ENCODE results near the gene INAFM1. TPM values are rescaled to one million over a fixed set of nuclear protein-coding genes. Genes with fewer than 3 reads are reported as not detected.
"Not testable (repeated sequence)": the region's sequence is repeated elsewhere in the genome, so short reads cannot be mapped to it uniquely, and the experiment has no call there.

The INAFM1 gene
- total RNA-seq, 6 experiments from 2014 or later: 12.0 to 16.2 (median 14.0) TPM

GRCh38 chr19:47256693-47257410, 17.8 kb upstream of the INAFM1 start:
- Mint-ChIP-seq H3K36me3 (ENCODE audit: low read depth) (peaks cover 31% of the 10 kb centered on the region), H3K27me3 (ENCODE audit: insufficient read depth) (no peaks in the 10 kb centered on the region; the same call in none of the 2 replicates), H3K4me1 (ENCODE audit: low read depth) (peaks cover 53% of the 10 kb centered on the region), H3K27ac (peak overlapping the region; percentile 92), H3K4me3 (peak overlapping the region; percentile 92), H3K9me3 (no peaks in the 10 kb centered on the region)
- peak; percentile 99 for DNase-seq
- no peak for TF ChIP-seq CTCF (IDR thresholded peaks at IDR 0.05)

GRCh38 chr19:47257411-47258169, 17.1 kb upstream of the INAFM1 start:
- Mint-ChIP-seq H3K27ac (peak overlapping the region; percentile 92), H3K27me3 (ENCODE audit: insufficient read depth) (no peaks in the 10 kb centered on the region; the same call in none of the 2 replicates), H3K9me3 (no peaks in the 10 kb centered on the region), H3K4me3 (peak overlapping the region; percentile 92), H3K36me3 (ENCODE audit: low read depth) (peaks cover 35% of the 10 kb centered on the region), H3K4me1 (ENCODE audit: low read depth) (peaks cover 53% of the 10 kb centered on the region)
- no peak for TF ChIP-seq CTCF (IDR thresholded peaks at IDR 0.05)
- no peak for DNase-seq

GRCh38 chr19:47258434-47258833, 16.3 kb upstream of the INAFM1 start:
- no peaks in the 10 kb centered on the region for H3K9me3 Mint-ChIP-seq
- peaks cover 36% of the 10 kb centered on the region for H3K36me3 Mint-ChIP-seq (ENCODE audit: low read depth)
- peaks cover 49% of the 10 kb centered on the region for H3K4me1 Mint-ChIP-seq (ENCODE audit: low read depth)
- no peak for TF ChIP-seq CTCF (IDR thresholded peaks at IDR 0.05)
- no peaks in the 10 kb centered on the region; the same call in none of the 2 replicates for H3K27me3 Mint-ChIP-seq (ENCODE audit: insufficient read depth)
- no peak for DNase-seq
- peak overlapping the region; percentile 92 for H3K27ac Mint-ChIP-seq
- H3K4me3 Mint-ChIP-seq: peak overlapping the region; percentile 92

GRCh38 chr19:47258895-47259555, 15.7 kb upstream of the INAFM1 start:
- DNase-seq: no peak
- H3K4me1 Mint-ChIP-seq (ENCODE audit: low read depth): peaks cover 43% of the 10 kb centered on the region
- H3K27ac Mint-ChIP-seq: peak overlapping the region; percentile 92
- peaks cover 36% of the 10 kb centered on the region for H3K36me3 Mint-ChIP-seq (ENCODE audit: low read depth)
- no peaks in the 10 kb centered on the region; the same call in none of the 2 replicates for H3K27me3 Mint-ChIP-seq (ENCODE audit: insufficient read depth)
- peak overlapping the region; percentile 92 for H3K4me3 Mint-ChIP-seq
- no peaks in the 10 kb centered on the region for H3K9me3 Mint-ChIP-seq
- no peak for TF ChIP-seq CTCF (IDR thresholded peaks at IDR 0.05)

- H3K4me3 Mint-ChIP-seq: no peak overlapping the region
- no peak for DNase-seq
- peaks cover 44% of the 10 kb centered on the region for H3K36me3 Mint-ChIP-seq (ENCODE audit: low read depth)
These were observed 14.2 kb upstream of the INAFM1 start for GRCh38 chr19:47260476-47260875.

GRCh38 chr19:47261946-47262793, 12.5 kb upstream of the INAFM1 start:
- H3K9me3 Mint-ChIP-seq; DNase-seq; H3K27me3 Mint-ChIP-seq (ENCODE audit: insufficient read depth); H3K4me3 Mint-ChIP-seq: not testable (repeated sequence)
- H3K27ac Mint-ChIP-seq: peak overlapping the region; percentile 36; the same call in 1 of the 2 replicates
- H3K36me3 Mint-ChIP-seq (ENCODE audit: low read depth): peaks cover 51% of the 10 kb centered on the region
- H3K4me1 Mint-ChIP-seq (ENCODE audit: low read depth): peaks cover 36% of the 10 kb centered on the region

More at GRCh38 chr19:47260476-47260875, 14.2 kb upstream of the INAFM1 start:
- Mint-ChIP-seq H3K27ac (no peak overlapping the region), H3K9me3 (no peaks in the 10 kb centered on the region), H3K27me3 (ENCODE audit: insufficient read depth) (no peaks in the 10 kb centered on the region; the same call in none of the 2 replicates), H3K4me1 (ENCODE audit: low read depth) (peaks cover 41% of the 10 kb centered on the region)
- TF ChIP-seq CTCF (IDR thresholded peaks at IDR 0.05): no peak

Measured in HFFc6 (cell line).